Panc1 (cell line): ENCODE measurements around the gene ANO2. TPM values are rescaled to one million over a fixed set of nuclear protein-coding genes. Genes with fewer than 3 reads are reported as not detected.

Experiments used
- ATAC-seq: fragments of 200-7000 bp; cut with Tn5 transposase; 2 replicates; pipeline ENCODE4 v1.9.1; 2020; ENCODE audit warnings: mild to moderate bottlenecking, moderate library complexity
- BruUV-seq: library from RNA; stranded (reverse); fragments of 400-500 nt; replicated peaks from 2 replicates; lab custom pipeline; 2021; lab: Mats Ljungman, UMichigan
- CTCF ChIA-PET: fragments of 300-600 bp; sonication (Branson Sonifier 250); formaldehyde crosslinking; loops from one replicate; lab custom pipeline; 2022; ENCODE audit warnings: antibody characterized with exemption; lab: Charles Lee
- POLR2A ChIA-PET: fragments of 300-600 bp; sonication (Branson Sonifier 250); formaldehyde crosslinking; loops from one replicate; lab custom pipeline; 2022; ENCODE audit warnings: antibody characterized with exemption; lab: Charles Lee
- DNase-seq: peaks from one replicate; pipeline ENCODE4 v3.0.0-alpha.2; 2010; ENCODE audit warnings: low read depth, low spot score
- H3K27ac ChIP-seq: 2 replicates; pipeline ENCODE4 v1.5.1; 2011; ENCODE audit warnings: mild to moderate bottlenecking, low read length, inconsistent platforms
- H3K27me3 ChIP-seq: fragments of 200-500 bp; sonication (Bioruptor generic); 2 replicates; pipeline ENCODE4 v1.6.0; 2014; ENCODE audit warnings: low read length, inconsistent platforms; ENCODE audit not compliant: control insufficient read depth, insufficient read depth
- H3K36me3 ChIP-seq: fragments of 200-500 bp; sonication (Bioruptor generic); 2 replicates; pipeline ENCODE4 v1.5.1; 2014; ENCODE audit warnings: inconsistent platforms, mild to moderate bottlenecking, low read length, moderate library complexity; ENCODE audit not compliant: control insufficient read depth, insufficient read depth
- H3K4me1 ChIP-seq: 2 replicates; pipeline ENCODE4 v1.5.1; 2011; ENCODE audit warnings: inconsistent platforms, mild to moderate bottlenecking, low read length, moderate library complexity; ENCODE audit not compliant: control insufficient read depth, insufficient read depth
- H3K4me3 ChIP-seq, 2 experiments: 2 replicates each; pipeline ENCODE4 v1.5.1; 2011 to 2012; ENCODE audit warnings: low read depth in 2 of 2, low read length in 2 of 2, mild to moderate bottlenecking in 2 of 2, inconsistent platforms in 1 of 2, moderate library complexity in 1 of 2
- H3K9me3 ChIP-seq: fragments of 200-500 bp; sonication (Bioruptor generic); 2 replicates; pipeline ENCODE4 v1.5.1; 2014; ENCODE audit warnings: low read depth, mild to moderate bottlenecking, inconsistent platforms, low read length, moderate library complexity; ENCODE audit not compliant: control insufficient read depth, insufficient read depth
- CTCF ChIP-seq: fragments of 450-650 bp; IDR thresholded peaks from 2 replicates; pipeline ENCODE4 v1.5.1; 2017; ENCODE audit warnings: mild to moderate bottlenecking
- POLR2AphosphoS5 ChIP-seq: IDR thresholded peaks from 2 replicates; pipeline ENCODE4 v1.6.1; 2012; ENCODE audit warnings: mild to moderate bottlenecking, low read depth, low read length, moderate library complexity
- REST ChIP-seq, 2 experiments: IDR thresholded peaks; 2 replicates each; pipeline ENCODE4 v1.6.1; 2011 to 2012; ENCODE audit warnings: low read depth in 2 of 2, control low read depth in 1 of 2, low read length in 1 of 2, mild to moderate bottlenecking in 1 of 2, moderate library complexity in 1 of 2; ENCODE audit not compliant: insufficient read depth in 1 of 2
- SIN3A ChIP-seq: IDR thresholded peaks from 2 replicates; pipeline ENCODE4 v1.6.1; 2012; ENCODE audit warnings: low read depth, mild to moderate bottlenecking, low read length, moderate library complexity, borderline replicate concordance; ENCODE audit not compliant: insufficient read depth
- TCF7L2 ChIP-seq: IDR thresholded peaks from 2 replicates; pipeline ENCODE4 v1.6.1; 2011; ENCODE audit warnings: mild to moderate bottlenecking, low read depth, low read length, inconsistent platforms
- in situ Hi-C: cut with HindIII; loops from 2 replicates; pipeline ENCODE4 v1.10.0; 2016; ENCODE audit warnings: low sequenced_read_pairs, low pct_unique_long_range_greater_than_20kb
- intact Hi-C: fragments of 100-400 bp; cut with micrococcal nuclease; formaldehyde crosslinking; loops from one replicate; pipeline ENCODE4 v1.10.0; 2022; ENCODE audit not compliant: unreplicated experiment
- total RNA-seq: library from RNA; stranded (reverse); gene quantifications from one replicate; pipeline ENCODE4 v1.2.1, GENCODE V29; 2021; ENCODE audit not compliant: unreplicated experiment

The ANO2 gene
- total RNA-seq, 1 experiment from 2014 or later = not detected

- no peaks in the 10 kb centered on the region for H3K9me3 ChIP-seq
- no peaks in the 10 kb centered on the region; the same call in 1 of the 2 replicates for H3K27me3 ChIP-seq
- H3K36me3 ChIP-seq = no peaks in the 10 kb centered on the region
- CTCF ChIA-PET = no interaction called here
- no peak overlapping the region for H3K4me3 ChIP-seq
- ATAC-seq = no peak
- H3K27ac ChIP-seq = no peak overlapping the region
- intact Hi-C loops (no loop called here), in situ Hi-C loops (no loop called here)
- no peaks in the 10 kb centered on the region for H3K4me1 ChIP-seq
- POLR2A ChIA-PET = no interaction called here
- TF ChIP-seq TCF7L2 = no peak
- TF ChIP-seq REST (IDR thresholded peaks at IDR 0.05; ENCODE audit: insufficient read depth in 1 of 2, low read depth in 2 of 2, low read length in 1 of 2) = no peak
- no peak for TF ChIP-seq POLR2AphosphoS5
- TF ChIP-seq CTCF = no peak
- no peak for TF ChIP-seq SIN3A
- no peak for DNase-seq
- no TSS peak for BruUV-seq
These were observed 301.8 kb downstream of the ANO2 start for GRCh38 chr12:5643266-5643665.

GRCh38 chr12:5637698-5638097 is 307.4 kb downstream of the ANO2 start:
- POLR2A ChIA-PET = no interaction called here
- BruUV-seq = no TSS peak
- ATAC-seq = no peak
- peaks cover 1% of the 10 kb centered on the region; the same call in 1 of the 2 replicates for H3K27me3 ChIP-seq
- in situ Hi-C loops (no loop called here), intact Hi-C loops (no loop called here)
- DNase-seq = no peak
- CTCF ChIA-PET = interaction anchor here (0.7 kb wide), 1 partner anchor 12 kb away, joined by 5 read pairs; no protein-coding TSS in a partner anchor
- H3K27ac ChIP-seq = no peak overlapping the region
- H3K4me1 ChIP-seq = no peaks in the 10 kb centered on the region
- TF ChIP-seq TCF7L2 (no peak), SIN3A (no peak), CTCF (no peak), POLR2AphosphoS5 (no peak), REST (IDR thresholded peaks at IDR 0.05; ENCODE audit: insufficient read depth in 1 of 2, low read depth in 2 of 2, low read length in 1 of 2) (no peak)
- H3K4me3 ChIP-seq = no peak overlapping the region
- H3K9me3 ChIP-seq = no peaks in the 10 kb centered on the region
- no peaks in the 10 kb centered on the region for H3K36me3 ChIP-seq
